Coronary artery (tissue), 2 donors: ENCODE measurements around the gene SCGB1A1.
"Not testable (repeated sequence)": the region's sequence is repeated elsewhere in the genome, so short reads cannot be mapped to it uniquely, and the experiment has no call there.

Source experiments
- DNase-seq: peaks from one replicate; pipeline ENCODE4 v3.0.0-alpha.2; 2017; ENCODE audit warnings: low spot score
- H3K27ac ChIP-seq, 2 donors: fragments of 200-600 bp; sonication (generic); one replicate each; pipeline ENCODE4 v1.5.1; 2016 to 2019
- H3K4me3 ChIP-seq: fragments of 200-600 bp; sonication (generic); 2 replicates; pipeline ENCODE4 v1.5.1; 2016; ENCODE audit warnings: mild to moderate bottlenecking, moderate library complexity
- TF ChIP-seq, protein P1 (sequence below): fragments of 200-600 bp; sonication (generic); IDR thresholded peaks from one replicate; pipeline ENCODE4 v1.5.1; 2019; ENCODE audit warnings: antibody characterized with exemption

SCGB1A1 gene

DNA sequence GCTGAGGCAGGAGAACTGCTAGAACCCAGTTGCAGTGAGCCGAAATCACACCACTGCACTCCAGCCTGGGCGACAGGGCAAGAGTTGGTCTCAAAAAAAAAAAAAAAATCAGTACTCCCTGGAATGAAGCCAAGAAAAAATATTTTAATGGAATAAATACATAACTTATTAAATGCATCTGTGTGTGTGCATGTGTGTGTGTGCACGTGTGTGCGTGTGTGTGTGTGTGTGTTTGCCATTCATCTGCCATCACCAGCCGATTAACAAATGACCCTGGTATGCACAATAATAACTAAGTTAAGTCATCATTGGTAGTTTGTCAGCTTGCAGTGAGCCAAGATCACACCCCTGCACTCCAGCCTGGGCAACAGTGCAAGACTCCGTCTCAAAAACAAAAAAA is 35.0 kb upstream of the SCGB1A1 start:
- Histone ChIP-seq H3K4me3 (no peak overlapping the region), H3K27ac (no peak overlapping the region)
- TF ChIP-seq, protein P1, sequence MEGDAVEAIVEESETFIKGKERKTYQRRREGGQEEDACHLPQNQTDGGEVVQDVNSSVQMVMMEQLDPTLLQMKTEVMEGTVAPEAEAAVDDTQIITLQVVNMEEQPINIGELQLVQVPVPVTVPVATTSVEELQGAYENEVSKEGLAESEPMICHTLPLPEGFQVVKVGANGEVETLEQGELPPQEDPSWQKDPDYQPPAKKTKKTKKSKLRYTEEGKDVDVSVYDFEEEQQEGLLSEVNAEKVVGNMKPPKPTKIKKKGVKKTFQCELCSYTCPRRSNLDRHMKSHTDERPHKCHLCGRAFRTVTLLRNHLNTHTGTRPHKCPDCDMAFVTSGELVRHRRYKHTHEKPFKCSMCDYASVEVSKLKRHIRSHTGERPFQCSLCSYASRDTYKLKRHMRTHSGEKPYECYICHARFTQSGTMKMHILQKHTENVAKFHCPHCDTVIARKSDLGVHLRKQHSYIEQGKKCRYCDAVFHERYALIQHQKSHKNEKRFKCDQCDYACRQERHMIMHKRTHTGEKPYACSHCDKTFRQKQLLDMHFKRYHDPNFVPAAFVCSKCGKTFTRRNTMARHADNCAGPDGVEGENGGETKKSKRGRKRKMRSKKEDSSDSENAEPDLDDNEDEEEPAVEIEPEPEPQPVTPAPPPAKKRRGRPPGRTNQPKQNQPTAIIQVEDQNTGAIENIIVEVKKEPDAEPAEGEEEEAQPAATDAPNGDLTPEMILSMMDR: no peak
- no peak for DNase-seq

DNA sequence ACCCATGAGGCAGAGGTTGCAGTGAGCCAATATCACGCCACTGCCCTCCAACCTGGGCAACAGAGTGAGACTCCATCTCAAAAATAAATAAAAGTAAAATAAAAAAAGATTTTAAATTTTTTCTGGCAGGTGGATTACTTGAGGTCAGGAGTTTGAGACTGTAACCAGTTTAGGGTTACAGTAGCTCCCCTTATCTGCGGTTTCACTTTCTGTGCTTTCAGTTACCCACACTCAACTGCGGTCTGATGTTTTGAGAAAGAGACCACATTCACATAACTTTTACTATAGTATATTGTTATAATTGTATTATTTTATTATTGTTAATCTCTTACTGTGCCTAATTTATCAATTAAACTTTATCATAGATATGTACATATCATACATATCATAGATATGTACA is 32.8 kb upstream of the SCGB1A1 start:
- H3K27ac ChIP-seq, H3K4me3 ChIP-seq, DNase-seq: not testable (repeated sequence)

DNA sequence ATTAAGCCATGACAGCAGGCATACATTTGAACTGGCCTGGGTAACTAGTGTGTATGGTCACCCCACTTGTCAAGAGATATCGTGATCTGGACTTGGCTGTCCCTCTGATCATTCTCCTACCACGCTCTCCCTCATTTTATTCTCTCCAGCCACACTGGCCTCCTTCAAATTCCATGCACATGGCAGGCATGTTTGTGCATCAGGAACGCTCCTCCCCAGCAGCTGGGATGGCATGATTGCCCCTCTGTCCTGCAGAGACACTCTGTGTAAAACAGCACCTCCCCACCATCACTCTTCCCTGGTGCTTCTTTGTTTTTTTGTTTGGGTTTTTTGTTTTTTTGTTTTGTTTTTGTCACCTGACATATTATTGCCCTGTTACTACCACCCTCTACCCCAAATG is 31.5 kb upstream of the SCGB1A1 start:
- H3K27ac ChIP-seq: no peak overlapping the region
- no peak for DNase-seq
- H3K4me3 ChIP-seq: no peak overlapping the region
- TF ChIP-seq, protein P1: no peak

DNA sequence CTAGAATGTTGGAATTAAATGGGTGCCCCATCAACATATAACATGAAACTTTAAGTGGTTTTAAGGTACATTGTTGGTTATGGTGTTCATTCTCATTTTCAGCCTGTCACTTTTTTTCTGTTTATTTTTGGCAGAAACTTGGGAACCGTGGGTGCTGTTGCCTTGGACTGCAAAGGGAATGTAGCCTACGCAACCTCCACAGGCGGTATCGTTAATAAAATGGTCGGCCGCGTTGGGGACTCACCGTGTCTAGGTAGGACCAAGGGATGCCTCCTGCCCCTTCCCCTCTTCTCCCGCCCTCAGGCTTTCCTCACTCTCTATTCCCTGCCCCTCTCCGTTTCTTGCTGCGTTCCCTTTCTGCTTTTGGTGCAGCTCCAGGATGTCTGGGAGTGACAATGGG is 29.8 kb upstream of the SCGB1A1 start:
- no peak overlapping the region for H3K27ac ChIP-seq
- DNase-seq: no peak
- no peak overlapping the region for H3K4me3 ChIP-seq
- TF ChIP-seq, protein P1: no peak

DNA sequence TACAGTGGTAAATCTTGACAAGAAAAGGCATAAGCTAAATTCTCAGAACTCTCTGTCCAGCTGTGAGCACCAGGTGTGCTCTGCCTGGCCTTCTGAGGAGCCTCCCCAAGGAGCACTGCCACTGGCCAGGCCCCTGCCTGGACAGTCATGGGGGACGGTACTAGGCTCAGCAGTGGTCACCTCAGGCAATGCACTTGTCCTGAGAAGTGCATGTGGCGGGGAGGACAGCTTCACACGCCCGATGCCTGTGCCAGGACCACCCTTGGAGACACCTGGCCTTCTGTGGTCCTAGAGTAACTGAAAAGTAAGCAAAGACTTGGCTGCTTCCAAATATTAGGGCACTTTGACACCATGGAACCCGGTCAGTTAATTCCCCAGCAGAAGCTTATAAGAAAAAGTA is 28.6 kb upstream of the SCGB1A1 start:
- TF ChIP-seq, protein P1: no peak
- H3K4me3 ChIP-seq: no peak overlapping the region
- H3K27ac ChIP-seq: no peak overlapping the region
- DNase-seq: no peak

DNA sequence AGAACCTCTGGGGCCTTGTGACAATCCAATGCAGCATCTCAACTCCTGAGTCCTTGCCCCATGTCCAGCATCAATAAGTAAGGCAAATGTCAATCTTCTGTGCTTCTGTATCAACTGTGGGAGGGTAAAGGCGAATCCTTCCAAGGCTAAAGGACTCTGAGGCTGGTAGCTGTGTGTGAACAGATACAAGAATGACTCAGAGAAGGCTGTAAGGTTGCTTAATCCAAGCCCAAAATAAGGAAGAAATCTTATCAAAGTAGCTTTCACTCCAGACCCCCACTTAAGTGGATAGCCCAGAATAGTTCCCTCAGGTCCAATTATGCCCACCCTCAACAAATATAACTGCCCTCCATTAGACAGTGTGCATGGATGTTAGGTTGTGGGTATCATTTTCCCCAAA is 28.1 kb upstream of the SCGB1A1 start:
- TF ChIP-seq, protein P1: no peak

DNA sequence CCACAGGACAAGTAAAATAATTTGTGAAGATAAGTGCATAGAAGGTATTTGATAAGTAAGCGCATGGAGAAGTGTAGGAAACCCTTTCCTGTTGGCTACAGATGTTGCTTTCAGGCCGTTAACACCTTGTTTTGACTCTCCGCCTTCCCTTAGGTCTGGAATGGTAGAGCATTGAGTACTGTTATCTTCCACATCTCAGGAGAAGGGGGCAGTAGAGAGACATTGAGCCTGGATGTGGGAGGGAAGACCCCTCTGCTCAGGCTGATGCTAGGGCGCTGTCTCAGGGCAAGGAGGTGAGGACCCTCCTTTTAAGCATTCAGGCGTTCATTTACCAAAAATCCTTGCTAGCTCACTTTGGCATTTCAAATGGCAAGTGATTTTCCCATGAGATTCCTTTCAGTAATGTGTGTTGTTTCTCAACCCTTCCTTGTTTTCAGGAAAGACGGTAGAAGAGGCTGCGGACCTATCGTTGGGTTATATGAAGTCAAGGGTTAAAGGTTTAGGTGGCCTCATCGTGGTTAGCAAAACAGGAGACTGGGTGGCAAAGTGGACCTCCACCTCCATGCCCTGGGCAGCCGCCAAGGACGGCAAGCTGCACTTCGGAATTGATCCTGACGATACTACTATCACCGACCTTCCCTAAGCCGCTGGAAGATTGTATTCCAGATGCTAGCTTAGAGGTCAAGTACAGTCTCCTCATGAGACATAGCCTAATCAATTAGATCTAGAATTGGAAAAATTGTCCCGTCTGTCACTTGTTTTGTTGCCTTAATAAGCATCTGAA is 27.0 kb upstream of the SCGB1A1 start:
- Histone ChIP-seq H3K4me3 (no peak overlapping the region), H3K27ac (no peak overlapping the region)
- TF ChIP-seq, protein P1: no peak
- DNase-seq: no peak

More for the DNA sequence above, 28.1 kb upstream of the SCGB1A1 start:
- DNase-seq: no peak
- H3K4me3 ChIP-seq: no peak overlapping the region
- no peak overlapping the region for H3K27ac ChIP-seq
